RCC 7860 (cell line): ENCODE results near the gene PCBP3.
"Not testable (repeated sequence)": the region's sequence is repeated elsewhere in the genome, so short reads cannot be mapped to it uniquely, and the experiment has no call there.

Source experiments
- DNase-seq: peaks from one replicate; pipeline ENCODE4 v3.0.0-alpha.2; 2015; ENCODE audit warnings: low spot score
- FAIRE-seq: peaks from 2 replicates; lab custom pipeline; 2012; peaks lifted over from hg19 to GRCh38; lab: Jason Lieb, UNC

The PCBP3 gene

DNA sequence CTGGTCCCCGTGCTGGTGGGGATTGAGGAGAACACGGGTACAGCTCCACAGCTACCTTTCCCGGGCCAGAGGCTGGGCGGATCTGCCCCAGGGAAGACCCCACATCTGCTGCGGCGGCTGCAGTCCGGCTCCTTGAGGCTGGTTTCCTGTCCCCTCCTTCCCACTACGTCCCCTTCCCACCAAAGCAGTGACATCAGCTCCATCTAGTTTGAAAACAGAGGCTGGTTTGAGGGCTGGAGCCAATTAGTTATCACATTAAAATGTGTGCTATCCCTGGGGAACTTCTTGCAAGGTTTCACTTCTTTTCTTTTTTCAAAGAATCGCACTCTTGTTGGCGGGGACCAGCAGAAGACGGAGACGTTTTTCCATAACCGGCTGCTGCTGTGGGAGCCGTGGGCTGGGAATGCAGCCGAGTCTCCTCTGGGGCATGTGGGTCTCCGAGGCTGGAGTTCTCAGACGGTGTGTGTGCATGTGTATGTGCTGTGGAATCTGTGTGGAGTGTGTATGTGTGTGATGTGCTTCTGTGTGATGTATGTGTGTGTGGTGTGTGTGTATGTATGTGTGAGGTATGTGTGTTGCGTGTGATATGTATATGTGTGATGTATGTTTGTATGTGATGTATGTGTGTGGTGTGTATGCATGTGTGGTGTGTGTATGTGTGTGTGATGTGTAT lies 8.9 kb upstream of the PCBP3 start:
- DNase-seq = no peak
- FAIRE-seq = no peak

DNA sequence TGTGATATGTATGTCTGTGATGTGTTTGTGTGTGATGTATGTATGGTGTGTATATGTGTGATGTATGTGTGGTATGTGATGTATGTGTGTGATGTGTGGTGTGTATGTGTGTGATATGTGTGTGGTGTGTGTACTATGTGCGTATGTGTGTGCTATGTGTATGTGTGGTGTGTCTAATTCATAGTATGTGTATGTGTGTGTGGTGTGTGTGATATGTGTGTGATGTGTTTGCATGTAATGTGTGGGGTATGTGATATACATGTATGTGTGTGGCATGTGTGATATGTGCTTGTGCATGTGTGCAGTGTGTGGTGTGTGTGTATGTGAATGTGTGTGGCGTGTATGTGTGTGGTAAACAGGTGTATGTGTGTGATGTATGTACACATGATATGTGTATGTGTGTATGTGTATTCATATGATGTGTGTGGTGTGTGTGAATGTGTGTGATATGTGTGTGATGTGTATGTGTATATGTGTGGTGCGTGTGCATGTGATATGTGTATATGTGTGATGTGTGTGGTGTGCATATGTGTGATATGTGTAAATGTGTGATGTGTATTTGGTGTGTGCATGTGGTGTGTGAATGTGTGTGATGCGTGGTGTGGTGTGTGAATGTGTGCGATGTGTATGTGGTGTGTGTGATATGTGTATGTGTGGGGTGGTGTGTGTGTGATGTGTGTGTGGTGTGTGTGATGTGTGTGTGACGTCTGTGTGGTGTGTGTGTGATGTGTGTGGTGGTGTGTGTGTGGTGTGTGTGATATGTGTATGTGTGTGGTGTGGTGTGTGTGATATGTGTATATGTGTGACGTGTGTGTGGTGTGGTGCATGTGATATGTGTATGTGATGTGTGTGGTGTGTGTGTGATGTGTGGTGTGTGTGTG lies 8.0 kb upstream of the PCBP3 start:
- FAIRE-seq = no peak

DNA sequence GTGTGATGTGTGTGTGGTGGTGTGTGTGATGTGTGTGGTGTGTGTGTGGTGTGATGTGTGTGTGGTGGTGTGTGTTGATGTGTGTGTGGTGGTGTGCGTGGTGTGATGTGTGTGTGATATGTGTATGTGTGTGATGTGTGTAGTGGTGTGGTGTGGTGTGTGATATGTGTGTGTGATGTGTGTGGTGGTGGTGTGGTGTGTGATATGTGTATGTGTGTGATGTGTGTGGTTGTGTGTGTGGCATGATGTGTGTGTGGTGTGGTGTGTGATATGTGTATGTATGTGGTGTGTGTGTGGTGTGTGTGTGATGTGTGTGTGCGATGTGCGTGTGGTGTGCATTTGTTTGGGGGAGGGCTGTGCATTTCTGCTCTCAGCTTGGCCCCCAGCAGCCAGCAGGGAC lies 7.1 kb upstream of the PCBP3 start:
- DNase-seq (no peak), FAIRE-seq (no peak)

More for the DNA sequence above, 8.0 kb upstream of the PCBP3 start:
- DNase-seq = no peak

DNA sequence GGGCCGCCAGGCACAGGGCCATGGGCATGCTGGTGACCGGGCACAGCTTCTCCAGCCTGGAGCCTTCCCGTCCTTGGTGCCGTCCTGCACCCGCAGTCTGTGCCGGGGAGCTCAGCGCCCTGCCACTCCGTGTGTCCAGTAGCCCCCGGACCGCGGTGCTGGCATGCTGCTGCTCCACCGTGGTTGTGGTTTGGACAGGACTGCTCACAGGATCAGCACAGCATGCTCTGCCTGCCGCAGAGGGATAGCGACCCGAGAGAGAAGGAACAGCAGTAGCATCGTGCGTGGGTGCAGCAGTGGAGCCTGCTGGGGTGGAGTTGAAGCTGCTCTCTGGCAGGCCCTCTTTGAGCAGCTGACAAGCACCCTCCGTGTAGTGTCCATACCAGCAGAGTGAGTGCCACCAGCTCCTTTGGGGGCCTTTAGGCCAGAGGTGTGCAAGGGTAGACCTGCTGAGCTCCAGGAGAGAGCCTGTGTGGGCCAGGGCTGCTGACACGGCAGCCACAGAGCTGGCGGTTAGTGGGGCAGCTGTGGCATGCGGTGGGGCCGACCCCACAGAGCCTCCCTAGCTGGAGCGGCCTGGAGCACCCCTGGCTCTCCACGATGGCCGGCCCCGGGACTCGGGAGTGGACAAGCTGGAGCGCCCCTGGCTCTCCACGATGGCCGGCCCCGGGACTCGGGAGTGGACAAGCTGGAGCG lies 6.4 kb upstream of the PCBP3 start:
- DNase-seq (no peak), FAIRE-seq (no peak)

DNA sequence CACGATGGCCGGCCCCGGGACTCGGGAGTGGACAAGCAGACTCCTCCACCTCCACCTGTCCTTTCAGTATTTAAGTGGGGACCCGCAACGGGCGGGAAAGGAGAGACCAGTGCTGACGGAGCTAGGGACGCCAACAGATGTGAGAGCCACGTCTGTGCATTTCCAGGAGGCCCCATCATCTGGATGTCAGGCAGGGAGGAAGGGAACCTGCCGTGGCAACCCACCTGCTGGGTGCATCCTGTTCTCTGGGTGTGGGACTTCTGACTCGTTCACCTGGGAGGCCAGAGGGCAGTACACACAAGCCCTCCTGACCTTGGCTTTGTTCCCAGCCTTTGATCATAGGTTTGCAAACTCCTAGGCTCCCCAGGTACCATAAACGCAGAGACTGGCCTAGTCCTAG lies 5.6 kb upstream of the PCBP3 start:
- no peak for DNase-seq
- FAIRE-seq = no peak

DNA sequence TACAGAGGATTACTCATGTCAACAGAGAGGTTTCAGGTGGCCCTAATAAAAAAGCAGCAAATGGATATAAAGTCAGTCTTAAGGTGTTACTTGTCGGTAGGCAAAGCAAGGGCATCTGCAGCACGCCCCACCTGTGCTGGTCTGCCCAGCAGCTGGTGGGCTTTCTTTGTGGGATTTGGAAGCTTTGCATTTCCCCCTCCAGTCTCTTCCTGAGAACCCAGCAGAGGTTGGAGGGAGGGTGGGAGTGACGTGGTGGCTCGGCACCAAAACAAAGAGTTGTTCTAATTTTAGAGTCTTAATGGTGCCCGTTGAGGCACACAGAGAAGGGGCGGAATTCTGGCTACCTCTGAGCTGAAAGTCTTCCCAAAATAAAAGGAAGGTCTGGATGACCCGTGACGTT lies 4.8 kb upstream of the PCBP3 start:
- no peak for DNase-seq
- FAIRE-seq = no peak

DNA sequence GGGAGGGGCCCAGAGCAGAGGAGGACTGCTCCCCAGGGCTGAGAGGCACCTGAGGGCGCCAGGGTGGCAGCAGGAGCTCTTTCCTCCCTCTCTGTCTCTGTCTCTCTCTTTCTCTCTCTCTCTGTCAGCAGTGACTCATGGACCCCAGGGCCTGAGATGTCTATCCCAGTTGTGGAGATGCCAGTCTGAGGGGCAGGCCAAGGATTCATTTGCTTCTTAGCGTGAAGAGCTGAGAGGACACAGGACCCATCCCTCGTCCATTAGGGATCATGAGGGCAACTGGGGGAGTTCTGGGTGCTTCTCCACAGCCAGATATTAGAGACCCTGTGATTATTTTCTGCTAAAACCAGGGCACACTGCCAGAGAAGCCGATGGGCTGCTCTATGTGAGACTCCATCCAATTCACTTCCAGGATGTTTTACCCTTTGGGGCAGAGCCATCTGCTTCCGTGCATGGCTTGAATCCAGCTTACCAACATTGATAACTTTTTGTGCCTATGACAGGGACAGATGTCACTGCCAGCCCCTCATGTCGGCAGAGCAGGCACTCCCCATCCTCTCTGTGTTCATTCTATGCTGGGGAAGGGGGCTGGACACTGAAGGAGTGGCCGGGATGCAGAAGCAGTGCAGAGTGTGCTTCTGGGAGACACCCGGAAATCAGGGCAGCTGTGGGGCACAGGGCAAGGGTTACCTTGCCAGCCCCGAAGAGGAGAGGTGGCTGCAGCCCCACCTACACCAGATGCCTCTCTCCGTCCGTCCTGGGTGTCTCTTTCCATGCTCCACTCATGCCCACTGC lies 4.1 kb upstream of the PCBP3 start:
- DNase-seq (no peak), FAIRE-seq (no peak)

DNA sequence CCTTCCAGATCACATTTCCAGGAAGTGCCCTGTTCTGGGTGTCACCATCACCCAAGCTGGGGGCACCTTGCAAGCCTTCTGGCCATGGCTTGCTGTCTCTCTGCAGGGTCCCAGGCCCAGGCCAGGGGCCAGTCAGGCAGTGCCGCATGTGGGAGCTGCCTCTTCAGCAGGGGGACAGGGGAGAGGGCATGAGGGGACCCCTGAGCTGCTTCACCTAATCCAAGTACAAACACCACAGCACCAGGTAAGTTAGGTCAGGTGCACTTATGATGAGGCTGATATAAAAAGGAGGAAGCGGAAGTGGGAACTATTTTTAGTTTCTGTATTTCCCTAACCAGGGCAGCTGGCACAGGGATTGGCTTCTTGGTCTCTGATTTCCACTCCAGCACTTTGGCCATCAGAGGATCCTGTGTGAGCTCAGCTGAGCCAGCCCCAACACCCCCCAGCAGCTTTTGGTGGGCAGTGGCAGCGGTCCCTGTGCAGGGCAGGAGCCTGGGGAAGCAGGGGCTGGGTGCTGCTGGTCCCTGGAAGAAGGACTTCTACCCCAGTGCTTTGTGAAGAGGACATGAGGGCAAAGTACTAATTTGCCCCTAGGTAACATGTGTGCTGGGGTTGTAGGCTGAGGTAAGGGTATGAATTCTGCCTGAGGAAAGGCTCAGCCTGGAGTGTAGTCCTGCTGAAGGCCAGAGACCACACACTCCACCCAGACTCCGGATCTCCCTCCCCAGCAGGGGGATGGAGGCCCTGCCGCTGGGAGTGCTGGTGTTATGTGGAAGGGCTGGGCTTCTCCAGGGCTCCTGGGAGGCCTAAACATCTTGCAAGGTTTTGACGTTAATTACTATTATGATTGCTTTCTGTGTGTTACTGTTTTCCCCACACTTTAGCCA lies 3.3 kb upstream of the PCBP3 start:
- FAIRE-seq (no peak), DNase-seq (no peak)

DNA sequence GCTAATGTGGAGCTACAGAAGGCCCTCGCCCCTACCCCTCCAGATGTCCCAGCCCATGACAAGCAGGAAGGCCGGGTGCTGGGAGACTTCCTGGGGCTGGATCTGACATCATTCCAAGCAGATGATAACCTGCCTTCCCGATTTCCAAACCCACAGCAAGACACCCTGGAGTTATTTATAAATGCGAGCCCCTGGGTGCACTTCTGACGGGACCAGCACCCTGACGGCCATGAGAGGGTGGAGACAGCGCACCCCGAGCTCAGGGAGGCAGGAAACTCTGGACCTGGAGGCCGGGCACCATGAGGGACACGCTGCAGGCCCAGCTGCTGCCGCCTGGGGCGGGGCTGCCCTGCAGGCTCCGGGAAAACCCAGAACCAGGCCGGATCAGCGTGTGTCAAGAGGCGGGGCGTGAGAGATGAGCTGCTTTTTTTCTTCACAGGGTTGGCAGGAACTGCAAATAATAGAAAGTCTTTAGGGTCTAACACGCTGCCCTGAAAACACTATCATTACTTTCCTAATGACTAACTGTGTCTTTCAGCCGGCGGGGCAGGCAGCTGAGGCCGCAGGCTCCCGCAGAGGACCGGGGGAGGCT lies 2.5 kb upstream of the PCBP3 start:
- no peak for FAIRE-seq
- DNase-seq = no peak

DNA sequence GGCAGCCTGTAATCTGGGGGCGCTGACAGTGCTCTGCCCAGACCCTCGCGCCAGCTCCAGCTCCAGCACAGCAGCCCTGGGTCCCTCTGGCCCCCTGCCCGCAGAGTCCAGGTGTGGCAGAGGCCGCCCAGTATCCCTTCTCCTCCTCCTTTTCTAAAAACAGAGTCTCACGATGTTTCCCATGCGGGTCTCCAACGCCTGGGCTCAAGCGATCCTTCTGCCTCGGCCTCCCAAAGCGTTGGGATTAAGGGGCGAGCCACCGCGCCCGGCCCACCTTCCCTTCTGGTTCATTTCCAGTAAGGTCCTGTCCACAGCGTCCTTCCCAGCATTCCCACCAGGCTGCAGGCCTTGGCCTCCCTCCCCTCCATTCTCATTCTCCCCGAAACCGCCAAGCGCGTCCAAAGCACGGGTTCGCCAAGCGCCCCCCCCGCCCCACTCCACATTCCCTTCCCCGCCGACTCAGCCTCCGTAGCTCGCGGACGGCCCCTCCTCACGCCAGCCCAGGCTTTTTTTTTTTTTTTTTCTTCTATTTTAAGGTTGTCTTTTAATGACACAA lies 2.0 kb upstream of the PCBP3 start:
- no peak for DNase-seq
- no peak for FAIRE-seq

DNA sequence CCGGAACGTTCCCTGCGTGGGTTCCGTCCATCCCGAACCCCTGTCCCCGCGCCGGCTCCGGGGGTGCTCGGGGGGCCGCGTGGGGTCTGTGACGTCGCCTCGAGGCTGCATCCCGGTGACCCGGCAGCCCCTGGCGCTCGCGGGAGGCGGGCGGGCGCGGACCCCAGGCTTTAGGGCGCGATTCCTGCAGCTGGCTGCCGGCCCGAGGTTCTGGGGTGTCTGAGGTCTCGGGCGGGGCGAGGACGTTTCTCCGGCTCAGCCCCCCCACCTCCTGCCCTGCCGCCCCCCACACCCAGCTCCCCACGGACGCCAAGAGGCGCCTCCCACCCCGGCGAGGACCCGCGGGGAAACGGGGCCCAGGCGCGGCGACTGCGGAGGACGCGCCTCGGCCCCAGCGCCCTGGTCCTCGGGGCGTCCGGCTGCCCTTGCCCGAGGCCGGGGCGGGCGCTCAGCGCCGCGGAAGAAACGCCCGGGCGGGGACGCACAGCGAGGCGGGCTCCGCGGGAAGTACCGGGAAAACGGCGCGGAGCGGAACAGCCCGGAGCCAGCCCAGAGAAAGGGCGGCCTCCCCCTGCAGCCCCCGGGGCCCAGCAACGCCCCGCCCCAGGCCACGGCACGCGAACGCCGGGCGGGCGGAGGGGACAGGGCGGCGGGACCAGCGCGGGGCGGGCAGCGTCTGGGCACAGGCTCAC lies 1.3 kb upstream of the PCBP3 start:
- DNase-seq = no peak
- FAIRE-seq = no peak

DNA sequence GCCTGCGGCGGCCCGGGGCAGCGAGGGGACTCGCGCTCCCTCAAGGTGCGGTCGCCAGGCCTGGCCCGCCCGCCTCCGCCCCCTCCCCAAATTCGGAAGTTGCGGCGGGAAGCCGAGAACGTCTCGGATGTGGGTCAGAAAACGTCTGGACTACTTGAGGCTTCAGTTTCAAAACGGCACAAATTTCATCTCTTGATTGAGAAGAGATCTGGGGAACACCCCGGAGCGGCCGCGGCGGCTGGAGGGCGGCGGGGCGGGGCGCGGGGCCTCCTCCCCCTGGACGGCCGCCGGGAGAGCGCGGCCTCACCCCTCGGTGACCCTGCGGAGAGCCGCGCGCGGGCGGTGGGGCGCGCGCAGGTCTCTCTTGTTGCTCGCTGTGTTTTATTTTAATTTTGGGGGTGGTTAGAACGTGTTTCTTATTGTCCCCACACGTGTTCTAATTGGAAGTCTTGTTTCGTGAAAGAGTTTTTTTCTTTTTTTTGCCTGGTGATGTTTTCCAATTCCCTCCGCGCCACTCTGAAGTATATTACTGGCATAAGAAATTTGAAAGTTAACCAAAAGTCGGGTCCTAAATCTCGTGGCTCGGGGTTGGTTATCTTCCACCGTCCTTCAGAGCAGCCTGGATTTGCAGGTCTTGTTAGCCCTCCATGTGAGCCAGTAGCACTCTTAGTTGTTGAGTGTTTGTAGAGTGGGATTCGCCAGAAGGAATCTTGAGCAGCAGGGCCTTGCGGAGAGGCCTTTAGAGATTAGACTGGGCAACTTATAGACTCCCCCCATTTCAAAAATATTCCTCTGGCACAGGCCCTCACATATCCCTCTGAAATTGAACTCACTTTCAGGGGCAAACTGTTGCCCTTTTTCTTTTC lies 749 bp downstream of the PCBP3 start:
- DNase-seq (no peak), FAIRE-seq (no peak)

DNA sequence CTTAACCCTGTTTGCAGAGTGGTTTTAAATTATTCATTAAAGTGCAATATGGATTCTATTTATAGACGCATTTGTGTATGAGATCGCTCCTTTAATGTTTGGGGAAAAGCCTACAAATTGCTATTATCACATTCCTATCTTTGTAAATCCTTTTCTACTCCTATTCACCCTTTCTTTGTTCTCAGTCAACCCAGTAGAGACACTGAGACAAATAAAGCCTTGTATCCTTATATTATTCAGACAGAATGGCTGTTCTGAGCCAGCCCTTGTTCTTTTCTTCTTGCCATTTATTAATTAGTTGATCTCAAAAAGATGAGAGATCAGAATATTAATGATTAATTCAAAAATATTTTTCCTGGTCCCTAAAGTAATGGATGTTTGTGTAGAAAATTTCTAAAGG lies 8.4 kb downstream of the PCBP3 start:
- FAIRE-seq (no peak), DNase-seq (no peak)

DNA sequence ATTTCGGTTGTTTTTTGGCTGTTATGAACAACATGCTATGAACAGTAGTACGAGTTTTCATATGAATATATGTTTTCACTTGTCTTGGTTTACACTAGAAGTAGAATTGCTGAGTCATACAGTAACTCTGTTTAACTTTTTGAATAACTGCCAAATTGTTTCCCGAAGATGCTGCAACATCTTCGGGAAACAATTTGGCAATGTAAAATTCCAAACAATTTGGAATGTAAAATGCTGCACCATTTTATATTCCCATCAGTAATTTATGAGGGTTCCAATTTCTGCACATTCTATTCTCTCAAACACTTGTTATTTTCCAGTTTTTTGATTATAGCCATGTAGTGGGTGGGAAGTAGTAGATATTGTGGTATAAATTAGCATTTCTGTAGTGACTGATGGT lies 11.6 kb downstream of the PCBP3 start:
- FAIRE-seq (no peak), DNase-seq (no peak)

DNA sequence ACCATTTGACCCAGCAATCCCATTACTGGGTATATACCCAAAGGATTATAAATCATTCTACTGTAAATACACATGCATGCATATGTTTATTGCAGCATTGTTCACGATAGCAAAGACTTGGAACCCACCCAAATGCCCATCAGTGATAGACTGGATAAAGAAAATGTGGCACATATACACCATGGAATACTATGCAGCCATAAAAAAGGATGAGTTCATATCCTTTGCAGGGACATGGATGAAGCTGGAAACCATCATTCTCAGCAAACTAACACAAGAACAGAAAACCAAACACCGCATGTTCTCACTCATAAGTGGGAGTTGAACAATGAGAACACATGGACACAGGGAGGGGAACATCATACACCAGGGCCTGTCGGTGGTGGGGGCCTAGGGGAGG lies 12.6 kb downstream of the PCBP3 start:
- FAIRE-seq, DNase-seq: not testable (repeated sequence)

DNA sequence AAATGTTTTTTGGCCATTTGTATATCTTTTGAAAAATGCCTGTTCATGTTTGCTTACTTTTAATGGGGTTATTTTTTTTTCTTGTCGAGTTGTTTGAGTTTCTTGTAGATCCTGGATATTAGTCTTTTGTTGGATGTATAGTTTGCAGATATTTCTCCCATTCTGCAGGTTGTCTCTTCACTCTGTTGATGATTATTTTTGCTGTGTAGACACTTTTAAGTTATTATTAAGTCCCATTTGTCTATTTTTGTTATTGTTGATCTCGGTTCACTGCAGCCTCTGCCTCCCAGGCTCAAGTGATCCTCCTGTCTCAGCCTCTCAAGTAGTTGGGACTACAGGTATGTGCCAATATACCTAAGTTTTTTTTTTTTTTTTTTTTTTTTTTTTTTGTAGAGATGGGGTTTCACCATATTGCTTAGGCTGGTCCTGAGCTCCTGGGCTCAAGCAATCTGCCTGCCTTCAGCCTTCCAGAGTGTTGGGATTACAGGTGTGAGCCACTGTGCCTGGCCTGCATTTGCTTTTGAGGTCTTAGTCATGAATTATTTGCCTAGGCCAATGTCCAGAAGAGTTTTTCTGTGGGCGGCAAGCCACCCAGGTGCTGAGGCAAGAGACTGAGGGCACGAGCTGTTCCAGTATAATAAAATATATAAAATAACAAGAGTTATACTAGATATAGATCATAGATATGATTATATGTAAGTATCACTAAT lies 18.5 kb downstream of the PCBP3 start:
- DNase-seq, FAIRE-seq: not testable (repeated sequence)

DNA sequence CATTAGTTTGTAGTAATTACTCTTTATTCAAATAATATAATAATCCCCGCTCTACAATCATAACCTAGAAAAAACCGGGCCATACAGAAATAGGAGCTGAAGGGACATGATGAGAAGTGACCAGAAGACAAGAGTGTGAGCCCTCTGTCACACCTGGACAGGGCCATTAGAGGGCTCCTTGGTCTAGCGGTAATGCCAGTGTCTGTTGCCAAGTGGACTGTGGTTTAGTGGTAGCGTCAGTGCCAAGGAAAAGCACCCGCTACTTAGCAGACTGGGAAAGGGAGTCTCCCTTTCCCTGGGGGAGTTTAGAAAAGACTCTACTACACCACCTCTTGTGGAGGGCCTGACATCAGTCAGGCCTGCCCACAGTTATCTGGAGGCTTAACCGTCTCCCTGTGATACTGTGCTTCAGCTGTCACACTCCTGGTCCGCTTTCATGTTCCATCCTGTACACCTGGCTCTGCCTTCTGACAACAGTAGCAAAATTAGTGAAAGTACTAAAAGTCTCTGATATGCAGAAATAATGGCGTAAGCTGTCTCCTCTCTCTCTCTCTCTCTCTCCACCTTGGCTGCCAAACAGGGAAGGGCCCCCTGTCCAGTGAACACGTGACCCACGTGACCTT lies 19.2 kb downstream of the PCBP3 start:
- DNase-seq, FAIRE-seq: not testable (repeated sequence)
